GM19468 (cell line): ENCODE measurements around the gene PUDP.

ENCODE experiments used
- ATAC-seq: cut with Tn5 transposase; IDR thresholded peaks from one replicate; pipeline ENCODE4 v1.9.1; 2021; ENCODE audit warnings: mild to moderate bottlenecking, moderate library complexity, moderate number of reproducible peaks; ENCODE audit not compliant: unreplicated experiment; ENCODE audit errors: extremely low read depth

PUDP gene

GRCh38 chrX:7147413-7147977 is 458 bp downstream of the PUDP start, which contains the start of gene STS:
Gene STS (plus strand): TSS chrX:7147712. CDS start chrX:7253200, 105,488 bp downstream.
- peak; percentile 10 for ATAC-seq

- no peak for ATAC-seq
Measured at GRCh38 chrX:7146703-7147412, 1.1 kb downstream of the PUDP start.

- no peak for ATAC-seq
Measured at GRCh38 chrX:7146020-7146702, 1.8 kb downstream of the PUDP start.

GRCh38 chrX:7145454-7145853 is 2.5 kb downstream of the PUDP start:
- no peak for ATAC-seq

GRCh38 chrX:7143941-7144525 is 3.9 kb downstream of the PUDP start:
- ATAC-seq = no peak

- ATAC-seq = no peak
Measured at GRCh38 chrX:7143076-7143475, 4.9 kb downstream of the PUDP start.

DNA sequence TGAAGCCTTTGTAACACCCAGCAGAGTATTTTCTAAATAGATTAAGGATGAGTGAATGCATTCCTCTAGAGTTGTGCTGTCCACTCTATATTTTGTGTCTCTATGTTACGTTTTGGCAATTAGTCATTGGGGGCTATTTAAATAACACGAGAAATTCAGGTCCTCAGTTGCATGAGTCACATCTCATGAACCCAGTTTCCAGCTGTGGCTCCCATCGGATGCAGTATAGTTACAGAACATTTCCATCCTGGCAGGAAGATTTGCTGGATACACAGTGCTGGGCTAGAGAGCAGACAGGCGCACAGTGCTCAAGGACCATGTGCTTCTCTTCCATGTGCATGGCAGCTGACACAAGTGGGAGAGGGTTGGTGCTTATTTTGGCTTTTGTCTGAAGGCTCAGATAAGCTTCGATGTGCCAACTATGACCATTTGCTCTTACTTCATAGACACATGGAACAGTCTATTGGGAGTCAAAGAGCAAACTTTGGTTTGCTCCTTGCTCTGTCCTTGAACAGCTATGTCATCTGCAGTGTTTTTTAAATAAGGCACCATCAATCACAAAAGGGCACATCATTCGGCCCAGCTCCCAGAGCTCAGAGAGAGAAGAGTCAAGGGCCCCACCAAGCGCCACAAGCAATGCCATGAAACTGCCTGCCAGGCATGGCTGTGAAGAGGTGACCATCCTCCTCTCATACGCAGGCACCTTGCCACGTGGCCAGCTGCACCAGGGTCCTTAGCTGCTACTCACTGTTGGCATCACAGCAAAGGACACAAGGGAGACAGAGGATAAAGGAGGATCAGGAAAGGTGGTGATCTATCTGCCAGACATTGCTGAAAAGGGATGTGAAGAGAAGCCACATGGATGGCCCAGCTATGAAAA is 8.5 kb downstream of the PUDP start:
- ATAC-seq = no peak

- ATAC-seq = no peak
Measured at GRCh38 chrX:7134981-7135380, 13.0 kb downstream of the PUDP start.

GRCh38 chrX:7133050-7133440 is 14.9 kb downstream of the PUDP start:
- no peak for ATAC-seq

GRCh38 chrX:7132335-7133049 is 15.5 kb downstream of the PUDP start:
- ATAC-seq = peak; percentile 37

DNA sequence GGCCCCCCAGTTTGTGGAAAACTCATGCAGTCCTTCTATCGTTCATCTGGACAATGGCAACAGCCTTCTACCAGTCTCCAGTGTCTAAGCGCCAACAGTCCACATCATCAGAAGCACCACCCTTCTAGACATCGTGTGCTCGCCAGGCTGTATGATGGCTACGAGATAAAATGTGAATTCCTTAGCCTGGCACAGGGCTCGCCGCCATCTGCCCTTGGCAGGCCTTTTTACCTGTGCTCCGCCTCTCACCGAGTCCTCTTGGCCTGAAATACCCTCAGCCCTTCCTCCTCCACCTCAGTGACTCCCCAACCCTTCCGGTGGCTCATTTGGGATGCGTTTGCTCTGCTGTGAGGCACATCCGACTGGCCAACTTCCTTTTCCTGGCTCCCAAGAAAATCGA is 16.3 kb downstream of the PUDP start:
- ATAC-seq = no peak

- ATAC-seq = no peak
Measured at GRCh38 chrX:7127056-7127455, 20.9 kb downstream of the PUDP start.

- no peak for ATAC-seq
Measured at GRCh38 chrX:7120878-7121219, 27.1 kb downstream of the PUDP start.

GRCh38 chrX:7119950-7120877 is 27.7 kb downstream of the PUDP start:
- no peak for ATAC-seq

DNA sequence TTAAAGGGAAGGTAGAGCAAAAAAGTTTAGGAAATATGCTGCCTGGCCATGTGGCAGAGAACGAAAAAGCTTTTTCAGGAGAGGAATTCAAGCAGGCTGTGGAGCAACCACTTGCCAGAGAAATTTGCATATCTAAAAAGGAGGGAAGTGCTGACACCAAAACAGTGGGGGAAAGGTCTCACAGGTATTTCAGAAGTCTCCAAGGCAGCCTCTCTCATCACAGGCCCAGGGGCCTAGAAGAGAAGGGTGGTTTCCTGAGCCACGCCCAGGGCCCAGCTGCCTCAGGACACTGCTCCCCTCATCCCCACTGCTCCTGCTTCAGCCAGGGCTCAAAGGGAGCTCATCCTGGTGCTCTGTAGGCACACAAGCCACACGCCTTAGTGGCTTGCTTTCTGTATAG is 30.4 kb downstream of the PUDP start:
- no peak for ATAC-seq

- no peak for ATAC-seq
Measured at GRCh38 chrX:7116081-7116480, 31.9 kb downstream of the PUDP start.

DNA sequence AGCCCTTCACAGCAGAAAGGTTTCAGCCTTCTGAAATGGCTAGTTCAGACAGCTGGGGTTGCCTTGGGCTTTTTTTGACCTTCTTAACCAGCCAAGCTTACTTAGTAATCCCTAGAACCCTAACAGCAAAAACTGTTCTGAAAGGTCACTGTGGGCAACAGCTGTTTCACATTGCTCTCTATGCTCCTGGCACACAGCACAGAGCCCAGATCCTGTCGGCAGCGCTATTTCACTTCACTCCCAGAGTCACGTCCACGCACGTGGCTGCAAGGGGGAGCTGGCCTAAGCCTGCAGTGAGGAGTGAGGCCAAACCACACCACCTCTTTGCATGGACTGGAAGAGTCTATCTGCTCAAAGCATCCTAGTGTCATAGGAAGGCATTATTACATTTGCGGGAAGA is 32.4 kb downstream of the PUDP start:
- peak; percentile 52 for ATAC-seq

DNA sequence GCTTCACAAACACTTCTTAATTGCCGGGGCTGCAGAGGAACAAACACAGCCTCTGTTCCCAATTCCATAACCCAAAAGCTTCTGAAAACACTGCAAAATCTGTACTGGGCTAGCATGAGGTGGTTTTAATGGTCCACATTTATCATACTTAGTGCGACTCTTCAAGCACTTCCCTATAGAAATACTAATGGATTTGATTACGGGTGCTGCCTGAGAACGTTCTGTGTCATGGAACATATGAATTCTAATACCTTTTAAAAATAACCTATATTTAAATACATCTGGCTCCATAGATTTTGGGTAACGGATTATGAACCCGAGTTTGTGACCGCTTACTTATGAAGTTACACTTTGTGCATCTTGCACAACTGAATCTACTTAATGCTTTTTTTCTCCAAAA is 35.9 kb downstream of the PUDP start:
- no peak for ATAC-seq

GRCh38 chrX:7111518-7111917 is 36.4 kb downstream of the PUDP start:
- no peak for ATAC-seq
